Loucy (cell line): ENCODE measurements around the gene TRIM34.
"Not testable (repeated sequence)": the region's sequence is repeated elsewhere in the genome, so short reads cannot be mapped to it uniquely, and the experiment has no call there.

ENCODE experiments used
- H2AFZ ChIP-seq: fragments of 200-600 bp; sonication (generic); 2 replicates; pipeline ENCODE4 v1.6.0; 2016; ENCODE audit warnings: antibody characterized with exemption, mild to moderate bottlenecking, low read length, moderate library complexity
- H3F3A ChIP-seq: fragments of 200-600 bp; 2 replicates; pipeline ENCODE4 v1.6.0; 2016; ENCODE audit warnings: antibody characterized with exemption, low read depth, mild to moderate bottlenecking
- H3K27me3 ChIP-seq: fragments of 200-600 bp; sonication (generic); 2 replicates; pipeline ENCODE4 v1.6.1; 2014; ENCODE audit warnings: low read length, mild to moderate bottlenecking; ENCODE audit not compliant: insufficient read depth, poor library complexity, severe bottlenecking
- H3K36me3 ChIP-seq: fragments of 200-600 bp; sonication (generic); 2 replicates; pipeline ENCODE4 v1.6.1; 2016; ENCODE audit warnings: low read length; ENCODE audit not compliant: insufficient read depth
- H3K4me1 ChIP-seq: fragments of 200-600 bp; sonication (generic); 2 replicates; pipeline ENCODE4 v1.5.1; 2014; ENCODE audit warnings: low read length, mild to moderate bottlenecking; ENCODE audit not compliant: insufficient read depth, poor library complexity, severe bottlenecking
- H3K4me2 ChIP-seq: fragments of 200-600 bp; sonication (generic); 2 replicates; pipeline ENCODE4 v1.6.0; 2014; ENCODE audit warnings: antibody characterized with exemption, low read length, low read depth, mild to moderate bottlenecking; ENCODE audit not compliant: poor library complexity, severe bottlenecking
- H3K4me3 ChIP-seq: fragments of 200-600 bp; sonication (generic); 2 replicates; pipeline ENCODE4 v1.5.1; 2014; ENCODE audit warnings: low read length, mild to moderate bottlenecking, mixed read lengths; ENCODE audit not compliant: poor library complexity, severe bottlenecking
- H3K79me2 ChIP-seq: fragments of 200-600 bp; sonication (generic); 2 replicates; pipeline ENCODE4 v1.6.1; 2014; ENCODE audit warnings: low read length; ENCODE audit not compliant: insufficient read depth
- H3K9ac ChIP-seq: fragments of 200-600 bp; sonication (generic); 2 replicates; pipeline ENCODE4 v1.6.0; 2014; ENCODE audit warnings: mild to moderate bottlenecking, low read depth, low read length, moderate library complexity; ENCODE audit not compliant: poor library complexity, severe bottlenecking
- H3K9me2 ChIP-seq: fragments of 200-600 bp; sonication (generic); replicated peaks from 2 replicates; pipeline ENCODE4 v1.6.1; 2016; ENCODE audit warnings: low read depth, low read length, mixed read lengths
- H3K9me3 ChIP-seq: fragments of 200-600 bp; sonication (generic); 2 replicates; pipeline ENCODE4 v1.6.1; 2014; ENCODE audit warnings: mild to moderate bottlenecking, antibody characterized with exemption, low read length, low read depth; ENCODE audit not compliant: insufficient read depth
- H4K20me1 ChIP-seq: fragments of 200-600 bp; sonication (generic); 2 replicates; pipeline ENCODE4 v1.6.0; 2014; ENCODE audit warnings: antibody characterized with exemption, low read length, mild to moderate bottlenecking; ENCODE audit not compliant: insufficient read depth, poor library complexity, severe bottlenecking
- EZH2phosphoT487 ChIP-seq: fragments of 200-600 bp; IDR thresholded peaks from 2 replicates; pipeline ENCODE4 v1.6.1; 2018; ENCODE audit warnings: antibody characterized with exemption, mild to moderate bottlenecking, moderate library complexity, borderline replicate concordance
- TF ChIP-seq, protein P1 (sequence below): fragments of 200-600 bp; sonication (generic); conservative IDR thresholded peaks from 2 replicates; pipeline ENCODE4 v1.5.1; 2014; ENCODE audit warnings: mild to moderate bottlenecking, antibody characterized with exemption, low read length

TRIM34 gene

DNA sequence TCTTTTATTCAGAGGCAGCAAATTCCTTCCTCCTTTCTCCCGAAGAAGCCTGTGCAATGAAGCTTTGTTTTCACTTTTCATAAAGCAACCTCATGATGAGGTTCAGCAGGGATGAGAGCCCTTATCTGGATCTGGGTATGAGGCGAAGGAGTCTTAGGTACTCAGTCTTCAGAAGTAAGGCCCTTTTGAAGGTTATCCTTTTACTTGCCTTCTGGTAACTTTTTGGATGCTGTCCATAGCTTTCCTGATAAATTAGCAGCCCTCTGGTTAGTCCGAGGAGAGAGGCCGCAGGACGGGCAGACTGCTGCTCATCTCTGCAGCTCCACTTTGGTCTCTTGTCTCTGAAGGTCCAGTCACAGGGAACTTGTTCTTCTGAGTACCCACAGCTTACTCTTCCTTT, 65.9 kb downstream of the TRIM34 start:
- Histone ChIP-seq H2AFZ (peak overlapping the region; percentile 44), H3K9me2 (no peaks in the 10 kb centered on the region), H3K36me3 (no peaks in the 10 kb centered on the region), H3K4me1 (peaks cover 19% of the 10 kb centered on the region), H3K9ac (peak overlapping the region; percentile 82), H3F3A (no peaks in the 10 kb centered on the region), H3K4me2 (peak overlapping the region; percentile 79), H4K20me1 (no peaks in the 10 kb centered on the region), H3K4me3 (peak overlapping the region; percentile 72), H3K27me3 (no peaks in the 10 kb centered on the region), H3K79me2 (no peaks in the 10 kb centered on the region), H3K9me3 (no peaks in the 10 kb centered on the region)
- no peak for TF ChIP-seq EZH2phosphoT487
- TF ChIP-seq, protein P1, sequence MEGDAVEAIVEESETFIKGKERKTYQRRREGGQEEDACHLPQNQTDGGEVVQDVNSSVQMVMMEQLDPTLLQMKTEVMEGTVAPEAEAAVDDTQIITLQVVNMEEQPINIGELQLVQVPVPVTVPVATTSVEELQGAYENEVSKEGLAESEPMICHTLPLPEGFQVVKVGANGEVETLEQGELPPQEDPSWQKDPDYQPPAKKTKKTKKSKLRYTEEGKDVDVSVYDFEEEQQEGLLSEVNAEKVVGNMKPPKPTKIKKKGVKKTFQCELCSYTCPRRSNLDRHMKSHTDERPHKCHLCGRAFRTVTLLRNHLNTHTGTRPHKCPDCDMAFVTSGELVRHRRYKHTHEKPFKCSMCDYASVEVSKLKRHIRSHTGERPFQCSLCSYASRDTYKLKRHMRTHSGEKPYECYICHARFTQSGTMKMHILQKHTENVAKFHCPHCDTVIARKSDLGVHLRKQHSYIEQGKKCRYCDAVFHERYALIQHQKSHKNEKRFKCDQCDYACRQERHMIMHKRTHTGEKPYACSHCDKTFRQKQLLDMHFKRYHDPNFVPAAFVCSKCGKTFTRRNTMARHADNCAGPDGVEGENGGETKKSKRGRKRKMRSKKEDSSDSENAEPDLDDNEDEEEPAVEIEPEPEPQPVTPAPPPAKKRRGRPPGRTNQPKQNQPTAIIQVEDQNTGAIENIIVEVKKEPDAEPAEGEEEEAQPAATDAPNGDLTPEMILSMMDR, result no peak

DNA sequence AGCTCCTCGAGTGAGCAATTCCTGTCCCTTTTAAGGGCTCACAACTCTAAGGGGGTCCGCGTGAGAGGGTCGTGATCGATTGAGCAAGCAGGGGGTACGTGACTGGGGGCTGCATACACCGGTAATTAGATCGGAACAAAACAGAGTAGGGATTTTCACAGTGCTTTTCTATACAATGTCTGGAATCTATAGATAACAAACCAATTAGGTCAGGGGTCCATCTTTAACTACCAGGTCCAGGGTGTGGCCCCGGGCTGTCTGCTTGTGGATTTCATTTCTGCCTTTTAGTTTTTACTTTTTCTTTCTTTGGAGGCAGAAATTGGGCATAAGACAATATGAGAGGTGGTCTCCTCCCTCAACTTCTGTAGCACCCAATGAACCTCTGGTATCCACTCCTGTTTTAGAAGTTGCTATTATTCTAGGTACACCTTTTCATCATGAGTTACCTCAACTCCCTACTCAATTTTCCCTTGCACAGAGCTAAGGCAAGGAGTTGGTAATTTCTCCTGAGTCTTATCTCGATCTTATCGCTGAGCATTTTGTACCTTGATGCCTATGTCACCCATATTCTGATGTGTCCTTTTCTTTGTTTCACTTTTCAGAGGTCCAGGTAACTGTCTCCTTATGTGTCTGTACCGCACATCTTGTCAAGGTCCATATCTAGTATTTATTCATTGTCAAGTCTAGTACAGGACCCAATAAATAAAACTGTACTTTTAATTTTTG, 66.6 kb downstream of the TRIM34 start:
- Histone ChIP-seq H3K4me3 (peak overlapping the region; percentile 72), H3K9ac (peak overlapping the region; percentile 82), H3K4me1 (peaks cover 19% of the 10 kb centered on the region), H3K4me2 (peak overlapping the region; percentile 79), H2AFZ (peak overlapping the region; percentile 44)
- not testable (repeated sequence) for H3K27me3 ChIP-seq, H3K9me2 ChIP-seq, H4K20me1 ChIP-seq, H3F3A ChIP-seq, H3K9me3 ChIP-seq, H3K79me2 ChIP-seq, H3K36me3 ChIP-seq

DNA sequence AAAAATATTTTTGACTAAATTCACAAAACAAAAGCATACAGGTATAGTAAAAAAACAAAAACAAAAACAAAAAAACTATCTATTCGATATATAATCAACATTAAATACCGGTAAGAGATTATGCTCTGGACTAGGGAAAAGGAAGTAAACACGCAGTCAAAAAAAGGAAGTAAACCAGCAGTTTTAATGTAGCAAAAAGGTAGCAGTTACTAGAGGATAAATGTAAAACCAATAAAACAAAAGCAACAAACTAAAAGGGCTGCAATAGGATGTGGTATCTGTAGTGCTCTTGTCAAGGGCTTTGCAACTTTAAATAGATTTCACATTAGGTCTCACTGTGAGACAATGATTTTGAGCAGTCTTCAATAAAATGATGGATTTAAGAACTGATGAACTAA, 67.2 kb downstream of the TRIM34 start:
- H3K4me1 ChIP-seq, result peaks cover 19% of the 10 kb centered on the region
- H3F3A ChIP-seq, result no peaks in the 10 kb centered on the region
- H3K4me3 ChIP-seq, result peak overlapping the region; percentile 72
- peak overlapping the region; percentile 82 for H3K9ac ChIP-seq
- TF ChIP-seq, protein P1, result no peak
- TF ChIP-seq EZH2phosphoT487, result no peak
- H3K79me2 ChIP-seq, result no peaks in the 10 kb centered on the region
- peak overlapping the region; percentile 79 for H3K4me2 ChIP-seq
- no peaks in the 10 kb centered on the region for H4K20me1 ChIP-seq
- H3K36me3 ChIP-seq, result no peaks in the 10 kb centered on the region
- 0 out of 2 replicates have a peak overlapping the region, but pooled peaks have one; percentile 29 for H2AFZ ChIP-seq
- H3K9me2 ChIP-seq, result no peaks in the 10 kb centered on the region
- H3K9me3 ChIP-seq, result no peaks in the 10 kb centered on the region
- no peaks in the 10 kb centered on the region for H3K27me3 ChIP-seq
